Motor neuron (in vitro differentiated cells): ENCODE results near the gene GAL3ST2. TPM values are rescaled to one million over a fixed set of nuclear protein-coding genes. Genes with fewer than 3 reads are reported as not detected.
"Not testable (repeated sequence)": the region's sequence is repeated elsewhere in the genome, so short reads cannot be mapped to it uniquely, and the experiment has no call there.

Experiments used
- ATAC-seq, 8 experiments: fragments of 200-7000 bp; cut with Tn5 transposase; replicated peaks in 6 of 8; 2 replicates each; pipeline ENCODE4 v1.8.0; 2021; ENCODE audit warnings: mild to moderate bottlenecking in 8 of 8, moderate library complexity in 8 of 8
- H3K27ac ChIP-seq, 2 donors: fragments of 250-450 bp; sonication (Bioruptor Pico); 2 replicates each; pipeline ENCODE4 v1.9.0; 2021; ENCODE audit warnings: antibody characterized with exemption in 2 of 2, mild to moderate bottlenecking in 2 of 2, moderate library complexity in 1 of 2
- H3K4me1 ChIP-seq, 2 donors: fragments of 250-450 bp; sonication (Bioruptor Pico); replicated peaks in 1 of 2; 2 replicates each; pipeline ENCODE4 v1.6.1; 2021; ENCODE audit warnings: antibody characterized with exemption in 2 of 2, mild to moderate bottlenecking in 2 of 2, moderate library complexity in 1 of 2
- H3K4me3 ChIP-seq, 5 donors: fragments of 250-450 bp; sonication (Bioruptor Pico); 2 replicates each; pipeline ENCODE4 v1.9.0; 2021; ENCODE audit warnings: antibody characterized with exemption in 5 of 5, mild to moderate bottlenecking in 5 of 5, moderate library complexity in 4 of 5
- WGBS, 10 experiments: fragments of 450-650 bp; shearing (Covaris generic); methylation state at CpG; one replicate each; pipeline ENCODE4 v1.0.0; 2022; 5-methylcytosine and 5-hydroxymethylcytosine counted together
- in situ Hi-C, 9 experiments: fragments of 400-800 bp; cut with MboI; loops; one replicate each; pipeline ENCODE4 v1.15.0; 2021; ENCODE audit warnings: low sequenced_read_pairs in 9 of 9, low pct_unique_long_range_greater_than_20kb in 2 of 9; ENCODE audit not compliant: unreplicated experiment in 9 of 9
- total RNA-seq, 8 experiments: library from RNA; unstranded; fragments of 300-600 nt; gene quantifications; 2 replicates each; pipeline versions ENCODE4 v1.2.3 to v1.2.4, GENCODE V29; 2022

GAL3ST2 gene
- total RNA-seq, 8 experiments from 2014 or later, result 0.23 to 0.66 (median 0.43) TPM; not detected in 4

DNA sequence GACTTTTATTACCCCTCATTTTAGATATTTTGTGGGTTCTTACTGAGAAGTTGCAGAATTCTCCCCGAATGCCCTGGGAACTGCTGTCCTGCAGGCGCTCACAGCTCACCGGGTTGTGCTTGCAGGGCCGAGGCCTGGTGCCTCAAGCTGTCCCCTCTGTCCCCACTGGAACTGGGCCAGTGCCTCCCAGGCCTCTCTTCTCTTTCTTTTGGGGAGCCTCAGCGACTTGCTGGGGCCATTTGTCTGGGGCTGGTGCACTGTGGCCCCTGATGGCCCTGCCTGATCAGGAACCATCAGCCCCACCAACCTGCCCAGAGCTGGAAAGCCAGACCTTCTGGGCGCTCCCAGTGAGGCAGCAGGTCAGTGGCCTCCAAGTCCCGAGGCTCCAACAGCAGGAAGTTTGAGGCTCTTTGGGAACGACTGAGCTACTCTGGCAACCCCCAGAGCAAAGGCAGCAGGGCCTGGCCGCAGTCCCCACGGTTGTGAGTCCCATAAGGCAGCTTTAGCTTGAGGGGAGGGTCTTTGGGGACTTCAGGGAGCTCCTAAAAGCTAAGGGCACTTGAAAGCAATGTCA is 17.7 kb downstream of the GAL3ST2 start:
- no peak for ATAC-seq
- H3K27ac ChIP-seq, result no peak overlapping the region
- peaks cover 0 to 5% of the 10 kb centered on the region in 2 donors for H3K4me1 ChIP-seq
- in situ Hi-C loops, result no loop called here
- no peak overlapping the region for H3K4me3 ChIP-seq
- WGBS, 10 experiments, result 44 to 100% (median 82%) methylated on average over 2 to 6 of the region's 10 CpGs; no CpG with 5 or more reads in 1 of the 10 experiments

DNA sequence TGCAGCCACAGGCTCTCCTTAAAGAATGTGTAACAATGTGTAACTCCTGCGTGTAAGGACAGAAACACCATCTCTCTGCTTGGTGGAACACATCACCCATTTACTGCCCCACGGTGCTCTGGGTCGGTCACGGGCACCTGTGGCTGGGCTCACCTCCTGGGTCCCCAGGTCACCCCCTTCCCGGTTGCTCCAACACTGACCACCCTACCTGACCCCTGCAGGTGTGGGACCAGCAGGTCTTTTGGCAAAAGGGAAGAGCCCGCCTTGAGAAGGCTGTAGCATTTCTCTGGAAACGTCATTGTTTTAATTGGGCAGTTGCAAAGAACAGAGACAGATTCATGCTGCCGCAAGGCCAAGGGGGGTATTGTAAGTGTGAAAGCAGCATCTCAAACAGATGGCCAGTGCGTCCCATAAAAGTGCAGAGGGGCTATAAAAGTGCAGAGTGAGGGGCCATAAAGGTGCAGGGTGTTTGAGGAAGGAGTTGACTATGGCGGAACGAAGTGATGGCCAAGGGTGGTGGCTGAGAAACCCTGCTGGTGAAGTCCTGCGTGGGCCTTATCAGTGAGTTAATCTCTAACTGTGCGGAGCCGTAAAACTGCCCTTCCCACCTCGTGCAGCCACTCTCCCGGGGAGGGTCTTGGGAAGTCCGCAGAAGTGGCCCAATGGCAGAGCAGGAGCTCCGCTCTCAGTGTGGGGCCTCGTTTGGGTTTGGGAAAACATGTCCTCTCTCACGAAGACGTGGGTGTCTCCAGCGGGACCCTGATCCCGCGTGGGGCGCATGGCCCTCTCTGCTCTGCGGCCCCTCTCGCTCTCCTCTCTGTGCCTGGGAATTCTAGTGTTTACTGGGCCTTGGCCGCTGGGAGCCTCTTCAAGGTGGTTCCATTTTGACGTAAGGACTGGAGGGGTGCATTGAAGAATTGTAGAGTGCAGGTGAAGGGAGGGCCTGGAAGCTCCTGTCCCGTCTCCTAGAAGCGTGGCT is 18.7 kb downstream of the GAL3ST2 start:
- ATAC-seq, result no peak
- Histone ChIP-seq H3K27ac (no peak overlapping the region), H3K4me3 (no peak overlapping the region), H3K4me1 (peaks cover 0 to 5% of the 10 kb centered on the region in 2 donors)
- in situ Hi-C loops, result no loop called here
- WGBS, 10 experiments, result 55 to 93% (median 73%) methylated on average over 2 to 18 of the region's 31 CpGs; no CpG with 5 or more reads in 1 of the 10 experiments

DNA sequence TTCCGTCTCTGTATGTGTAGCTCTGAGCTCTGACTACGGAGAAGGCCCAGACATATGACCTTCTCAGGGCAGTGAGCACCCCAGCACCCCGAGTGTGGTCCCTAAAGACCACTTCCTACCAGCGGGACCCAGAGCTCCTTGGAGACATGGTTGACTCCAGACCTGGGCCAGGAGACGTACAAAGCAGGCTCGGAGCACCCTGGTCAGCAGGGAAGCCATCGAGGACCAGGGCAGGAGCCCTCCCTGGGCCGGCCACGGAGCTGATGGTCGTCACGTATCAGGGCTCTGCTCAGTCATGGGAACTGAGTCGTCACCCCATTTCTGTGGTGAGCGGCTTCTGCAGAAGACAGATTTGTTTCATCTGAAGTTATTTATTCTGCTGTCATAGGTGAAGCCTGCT is 19.6 kb downstream of the GAL3ST2 start:
- Histone ChIP-seq H3K4me1 (peaks cover 0 to 5% of the 10 kb centered on the region in 2 donors), H3K4me3 (no peak overlapping the region), H3K27ac (no peak overlapping the region)
- no peak for ATAC-seq
- whole genome bisulfite sequencing, 10 experiments, result 83 to 100% (median 96%) methylated on average over 1 to 5 of the region's 13 CpGs; no CpG with 5 or more reads in 5 of the 10 experiments
- in situ Hi-C loops, result no loop called here

DNA sequence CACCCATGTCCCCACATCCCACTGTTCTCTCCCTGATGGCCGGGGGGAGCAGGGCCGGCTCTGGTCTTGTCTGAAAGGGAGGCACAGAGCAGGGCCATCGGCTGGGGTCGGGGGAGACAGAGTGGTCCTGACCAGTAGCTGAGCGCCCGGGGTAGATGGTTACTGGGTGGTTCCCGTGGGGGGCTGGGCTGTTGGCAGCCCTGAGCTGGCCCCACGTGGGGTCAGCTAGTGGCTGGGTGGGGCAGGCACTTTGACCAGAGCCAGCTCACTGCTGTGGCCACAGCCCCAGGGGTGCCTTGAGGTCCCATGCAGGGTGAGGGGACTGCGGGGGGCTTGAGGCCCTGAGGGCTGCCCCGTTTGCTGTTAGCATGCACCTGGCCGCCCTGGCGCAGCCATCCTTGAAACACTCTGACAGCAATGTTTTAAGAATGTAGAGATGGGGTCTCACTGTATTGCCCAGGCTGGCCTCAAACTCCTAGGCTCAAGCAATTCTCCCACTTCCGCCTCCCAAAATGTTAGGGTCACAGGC is 20.1 kb downstream of the GAL3ST2 start:
- in situ Hi-C loops, result no loop called here
- Histone ChIP-seq H3K4me1 (peaks cover under 1 to 5% of the 10 kb centered on the region in 2 donors), H3K27ac (no peak overlapping the region), H3K4me3 (no peak overlapping the region)
- WGBS, 10 experiments, result 71 to 100% (median 100%) methylated on average over 1 to 2 of the region's 13 CpGs; no CpG with 5 or more reads in 5 of the 10 experiments
- no peak for ATAC-seq

DNA sequence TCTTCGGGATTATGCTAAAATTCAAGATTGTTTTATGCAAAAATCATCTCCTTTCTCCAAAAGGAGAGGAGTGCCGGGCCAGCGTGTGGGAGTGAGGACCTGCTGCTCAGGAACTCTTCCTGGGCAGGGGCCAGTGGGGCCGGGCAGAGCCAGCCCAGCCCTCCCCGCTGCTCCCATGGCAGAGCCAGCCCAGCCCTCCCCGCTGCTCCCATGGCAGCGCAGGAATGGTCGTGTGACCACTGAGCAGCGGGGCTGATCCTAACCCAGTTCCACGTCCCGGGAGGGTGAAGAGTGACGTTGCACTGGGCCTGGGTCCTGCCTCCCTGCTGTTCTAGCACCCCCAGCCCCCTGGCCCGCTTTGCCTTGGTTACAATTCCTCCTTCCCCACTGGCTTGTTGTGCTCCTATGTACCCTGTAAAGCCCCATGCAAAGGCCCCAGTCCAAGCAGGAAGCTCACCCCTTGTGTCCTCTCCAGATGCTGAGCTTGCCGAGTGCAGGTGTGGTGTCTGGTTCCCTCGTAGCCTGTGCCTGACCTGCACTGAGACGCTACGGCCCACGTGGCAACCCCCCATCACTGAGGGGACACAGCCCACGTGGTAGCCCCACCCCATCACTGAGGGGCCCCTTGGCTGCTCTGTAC is 20.9 kb downstream of the GAL3ST2 start:
- WGBS, 10 experiments, result 14 to 100% (median 69%) methylated on average over 1 to 9 of the region's 19 CpGs; no CpG with 5 or more reads in 2 of the 10 experiments
- H3K4me3 ChIP-seq, result no peak overlapping the region
- in situ Hi-C loops, result no loop called here
- ATAC-seq, result peak in 5 of 8 experiments; percentile 1 to 57 (median 25)
- H3K27ac ChIP-seq, result no peak overlapping the region
- H3K4me1 ChIP-seq, result peaks cover 9 to 11% of the 10 kb centered on the region in 2 donors

DNA sequence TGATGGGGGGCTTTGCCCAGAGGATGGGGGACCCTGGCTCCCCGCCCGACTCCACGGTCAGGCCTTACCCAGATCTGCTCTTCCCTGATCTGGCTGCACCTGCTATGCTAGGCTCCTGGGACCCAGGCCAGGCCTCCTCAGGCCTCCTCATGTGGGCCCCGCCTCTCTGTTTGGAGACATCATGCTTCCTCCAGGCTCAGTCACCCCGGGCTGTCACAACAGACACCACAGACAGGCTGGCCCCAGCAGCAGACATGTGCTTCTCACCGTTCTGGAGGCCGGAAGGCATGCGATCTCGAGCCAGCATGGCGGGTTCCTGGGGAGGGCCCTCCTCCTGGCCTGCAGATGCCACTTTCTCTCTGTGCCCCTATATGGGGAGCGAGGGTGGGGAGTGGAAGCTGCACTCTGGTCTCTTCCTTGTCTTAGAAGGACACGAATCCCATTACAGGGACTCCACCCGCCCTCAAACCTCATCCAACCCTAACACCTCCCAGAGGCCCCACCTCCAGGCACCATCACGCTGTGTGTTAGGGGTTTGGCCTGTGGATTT is 21.5 kb downstream of the GAL3ST2 start:
- in situ Hi-C loops, result no loop called here
- WGBS, 10 experiments, result no CpG with 5 or more reads among the region's 14 CpGs
- Histone ChIP-seq H3K4me3 (no peak overlapping the region), H3K27ac (no peak overlapping the region), H3K4me1 (peaks cover 15 to 17% of the 10 kb centered on the region in 2 donors)
- ATAC-seq, result peak; percentile 24 to 65 (median 50)

DNA sequence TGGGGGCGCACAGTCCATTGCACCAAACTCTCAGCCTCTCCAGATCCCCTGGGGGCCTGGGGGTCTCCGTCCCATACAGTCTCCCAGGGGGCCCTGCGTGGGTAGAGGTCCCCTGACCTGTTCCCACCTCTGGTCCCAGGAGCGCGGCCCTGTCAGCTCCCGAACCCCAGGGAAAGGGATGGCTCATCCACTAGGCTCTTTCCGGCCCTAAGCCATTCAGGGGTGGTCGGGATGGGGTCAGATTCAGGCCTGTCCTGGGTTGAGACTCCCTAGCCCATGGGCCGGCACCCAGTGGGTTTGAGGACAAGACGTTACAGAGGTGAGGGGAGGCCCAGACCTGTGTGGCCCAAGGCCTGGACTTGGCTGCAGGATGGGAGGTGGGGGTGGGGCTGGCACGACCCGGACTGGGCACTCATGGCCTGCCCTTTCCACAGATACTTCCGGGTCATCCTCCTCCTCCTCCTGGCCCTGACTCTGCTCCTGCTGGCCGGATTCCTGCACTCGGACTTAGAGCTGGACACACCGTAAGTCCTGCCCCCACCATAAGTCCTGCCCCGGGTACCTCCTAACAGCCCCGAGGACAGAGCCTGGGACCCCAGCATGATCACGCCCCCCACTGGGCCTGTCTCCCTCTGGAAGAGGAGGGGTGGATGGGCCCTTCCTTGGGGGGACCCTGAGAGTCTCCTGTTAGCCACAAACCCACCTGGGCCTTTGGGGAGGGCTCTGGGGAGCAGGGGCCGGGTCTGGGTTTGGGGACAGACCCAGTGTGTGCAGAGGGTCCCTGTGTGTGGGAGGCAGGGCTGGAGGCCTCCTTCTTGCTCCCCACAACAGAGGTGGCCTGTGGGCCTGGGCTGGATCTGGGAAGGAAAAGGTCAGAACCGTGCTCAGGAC is 22.3 kb downstream of the GAL3ST2 start:
- WGBS, 10 experiments, result 80 to 100% (median 100%) methylated on average over 1 to 2 of the region's 21 CpGs; no CpG with 5 or more reads in 7 of the 10 experiments
- Histone ChIP-seq H3K27ac (no peak overlapping the region), H3K4me3 (no peak overlapping the region), H3K4me1 (peaks cover 20 to 25% of the 10 kb centered on the region in 2 donors)
- ATAC-seq, result no peak
- in situ Hi-C loops, result no loop called here

DNA sequence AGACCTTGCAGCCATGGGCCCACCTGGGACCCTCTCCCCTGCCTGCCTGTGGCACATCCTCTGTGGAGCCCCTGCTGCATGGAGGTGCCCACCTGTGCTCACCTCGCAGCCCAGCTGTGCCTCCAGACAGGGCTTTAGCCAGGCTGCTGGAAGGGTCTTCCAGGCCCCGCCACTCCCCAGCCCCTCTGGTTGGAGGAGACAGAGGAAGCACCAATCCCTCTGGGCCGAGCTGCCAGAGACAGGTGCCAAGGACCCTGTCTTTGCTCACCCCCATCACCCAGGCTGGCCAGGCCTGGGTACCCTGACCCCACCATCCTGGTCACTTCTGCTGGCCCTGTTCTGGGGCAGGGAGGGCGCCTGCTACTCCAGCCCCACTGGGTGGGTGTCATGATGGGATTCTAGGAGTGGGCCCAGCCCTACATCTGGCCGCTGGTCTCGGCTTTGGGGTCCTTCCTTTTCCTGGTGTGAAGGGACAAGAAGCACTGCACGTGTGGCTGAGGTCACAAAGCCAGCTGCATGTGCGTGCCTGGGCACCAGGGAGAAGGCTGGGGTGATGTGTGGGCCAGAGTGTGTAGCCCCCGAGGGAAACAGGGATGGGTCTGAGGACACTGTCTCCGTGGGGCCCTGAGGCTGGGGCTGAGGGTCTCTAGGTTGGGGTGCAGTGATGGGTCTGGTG is 23.0 kb downstream of the GAL3ST2 start:
- no peak overlapping the region for H3K27ac ChIP-seq
- H3K4me1 ChIP-seq, result peaks cover 28 to 32% of the 10 kb centered on the region in 2 donors
- WGBS, 10 experiments, result 60 to 67% methylated on average over 1 of the region's 10 CpGs; no CpG with 5 or more reads in 8 of the 10 experiments
- H3K4me3 ChIP-seq, result no peak overlapping the region
- in situ Hi-C loops, result no loop called here
- no peak for ATAC-seq

DNA sequence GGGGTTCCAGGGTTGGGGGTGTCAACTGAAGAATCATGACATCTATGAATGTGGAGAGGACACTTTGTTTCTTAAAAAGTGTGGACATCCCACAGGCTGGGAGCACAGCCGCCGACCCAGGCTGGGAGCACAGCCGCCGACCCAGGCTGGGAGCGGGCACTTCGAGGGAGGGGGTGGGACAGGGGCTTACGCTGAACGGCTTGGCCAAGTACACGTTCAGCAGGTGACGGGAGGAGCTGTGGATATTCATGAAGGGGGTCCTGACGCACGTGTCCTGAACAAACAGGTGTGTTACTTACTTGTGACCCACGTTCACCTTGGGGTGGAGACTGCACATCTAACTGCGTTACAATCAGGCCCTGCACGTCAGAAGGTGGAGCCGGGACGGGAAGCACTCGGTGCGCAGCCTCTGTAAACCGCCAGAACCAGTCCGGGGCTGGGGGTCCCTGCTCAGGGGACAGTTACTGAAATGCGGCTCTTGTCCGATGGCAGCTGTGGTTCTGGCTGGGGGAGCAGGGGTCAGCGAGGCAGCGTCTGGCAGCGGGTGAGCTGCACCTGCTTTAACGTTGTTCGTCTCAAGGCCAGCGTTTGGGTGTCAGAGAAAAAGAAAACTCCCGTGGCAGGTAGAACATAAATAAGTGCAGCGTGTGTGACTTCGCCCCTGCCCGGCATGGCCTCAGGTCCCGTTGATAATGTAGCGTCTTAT is 23.7 kb downstream of the GAL3ST2 start:
- 68 to 88% (median 84%) methylated on average over 5 to 14 of the region's 35 CpGs; no CpG with 5 or more reads in 7 of the 10 experiments for WGBS, 10 experiments
- H3K4me3 ChIP-seq, H3K27ac ChIP-seq, ATAC-seq, in situ Hi-C loops: not testable (repeated sequence)
- peaks cover 30 to 35% of the 10 kb centered on the region in 2 donors for H3K4me1 ChIP-seq

DNA sequence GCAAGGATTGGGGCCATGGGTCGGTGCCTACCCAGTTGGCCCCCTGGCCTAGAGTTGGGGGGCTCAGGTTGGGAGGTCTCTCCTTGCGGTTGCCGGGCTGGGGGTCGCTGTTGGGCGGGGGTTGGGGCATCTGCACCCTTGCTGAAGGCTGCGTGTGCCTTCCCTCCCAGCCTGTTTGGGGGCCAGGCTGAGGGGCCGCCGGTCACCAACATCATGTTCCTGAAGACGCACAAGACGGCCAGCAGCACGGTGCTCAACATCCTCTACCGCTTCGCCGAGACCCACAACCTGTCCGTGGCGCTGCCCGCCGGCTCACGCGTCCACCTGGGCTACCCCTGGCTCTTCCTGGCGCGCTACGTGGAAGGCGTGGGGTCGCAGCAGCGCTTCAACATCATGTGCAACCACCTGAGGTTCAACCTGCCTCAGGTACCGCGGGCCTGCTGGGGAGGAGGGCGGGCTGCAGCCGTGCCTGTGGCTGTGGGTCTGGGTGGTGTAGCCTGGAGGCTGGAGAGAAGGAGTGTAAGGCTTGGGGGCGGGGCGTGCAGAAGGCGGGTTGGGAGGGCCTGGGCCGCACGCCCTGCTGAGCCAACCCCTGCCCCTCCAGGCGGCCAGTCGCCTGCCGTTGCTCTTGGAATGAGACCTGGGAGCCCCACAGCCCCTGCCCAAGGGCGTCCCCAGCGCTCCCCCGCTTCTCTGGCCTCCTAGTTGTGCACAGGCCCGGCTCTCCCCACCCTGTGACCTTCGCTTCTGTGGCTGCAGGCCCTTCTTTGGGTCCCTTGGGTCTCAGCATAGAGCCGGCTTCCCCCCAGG is 25.2 kb downstream of the GAL3ST2 start:
- peak in 2 of 8 experiments; percentile 21 to 23 for ATAC-seq
- in situ Hi-C loops, result no loop called here

More for the DNA sequence above, 25.2 kb downstream of the GAL3ST2 start:
- 80 to 100% (median 87%) methylated on average over 1 to 7 of the region's 44 CpGs; no CpG with 5 or more reads in 6 of the 10 experiments for WGBS, 10 experiments
- H3K4me3 ChIP-seq, result no peak overlapping the region
- peaks cover 30 to 35% of the 10 kb centered on the region in 2 donors for H3K4me1 ChIP-seq
- H3K27ac ChIP-seq, result no peak overlapping the region
